HCT116 (cell line): Measurements from ENCODE around the gene GFOD1. TPM values are rescaled to one million over a fixed set of nuclear protein-coding genes. Genes with fewer than 3 reads are reported as not detected.

Experiments
- ATAC-seq: fragments of 200-7000 bp; cut with Tn5 transposase; 2 replicates; pipeline ENCODE4 v1.9.1; 2020; ENCODE audit warnings: mild to moderate bottlenecking, moderate library complexity
- BruUV-seq: library from RNA; stranded (reverse); fragments of 400-500 nt; replicated peaks from 2 replicates; lab custom pipeline; 2021; lab: Mats Ljungman, UMichigan
- CTCF ChIA-PET: fragments of 300-600 bp; sonication (Branson Sonifier 250); formaldehyde crosslinking; loops from one replicate; lab custom pipeline; 2021; ENCODE audit warnings: antibody characterized with exemption; lab: Charles Lee
- POLR2A ChIA-PET: fragments of 300-600, 350-600 bp; sonication (Branson Sonifier 250); formaldehyde crosslinking; loops from one replicate; lab custom pipeline; 2021; ENCODE audit warnings: antibody characterized with exemption; lab: Charles Lee
- RAD21 ChIA-PET, 2 experiments: fragments of 300-600 bp; sonication (Branson Sonifier 250); formaldehyde crosslinking; loops; one replicate each; lab custom pipeline; 2023; ENCODE audit warnings: low total read pairs in 2 of 2; ENCODE audit not compliant: uncharacterized antibody in 2 of 2, unreplicated experiment in 2 of 2, low non-redundant PET in 1 of 2; lab: Charles Lee
- DNase-seq: peaks from one replicate; pipeline ENCODE4 v3.0.0-alpha.2; 2010; ENCODE audit warnings: low read depth, low spot score
- H2AFZ ChIP-seq: fragments of 200-600 bp; shearing (Covaris generic), sonication (generic); 2 replicates; pipeline ENCODE4 v1.6.1; 2017; ENCODE audit warnings: low read depth, mixed run types, mixed read lengths, antibody characterized with exemption, low read length; ENCODE audit not compliant: poor library complexity, severe bottlenecking
- H3K27ac ChIP-seq: 2 replicates; pipeline ENCODE4 v1.5.1; 2012; ENCODE audit warnings: low read depth, low read length
- H3K27me3 ChIP-seq: fragments of 200-600 bp; sonication (generic); 2 replicates; pipeline ENCODE4 v1.6.1; 2016; ENCODE audit warnings: mixed run types, low read length, mixed read lengths; ENCODE audit not compliant: insufficient read depth
- H3K36me3 ChIP-seq, 2 experiments: fragments of 200-500 bp in 1 of 2; fragments of 200-600 bp in 1 of 2; sonication (Bioruptor generic) in 1 of 2; sonication (generic) in 1 of 2; 2 replicates each; pipeline versions ENCODE4 v1.5.1 to v1.6.1; 2014 to 2016; ENCODE audit warnings: low read length in 2 of 2, inconsistent platforms in 1 of 2, mixed read lengths in 1 of 2, mixed run types in 1 of 2; ENCODE audit not compliant: insufficient read depth in 2 of 2, control insufficient read depth in 1 of 2
- H3K4me1 ChIP-seq, 2 experiments: fragments of 200-600 bp in 1 of 2; sonication (generic) in 1 of 2; 2 replicates each; pipeline versions ENCODE4 v1.5.1 to v1.6.1; 2012 to 2017; ENCODE audit warnings: low read length in 2 of 2, inconsistent platforms in 1 of 2, mild to moderate bottlenecking in 1 of 2, mixed read lengths in 1 of 2, mixed run types in 1 of 2, moderate library complexity in 1 of 2; ENCODE audit not compliant: insufficient read depth in 2 of 2, control insufficient read depth in 1 of 2
- H3K4me2 ChIP-seq: fragments of 200-600 bp; sonication (generic); 2 replicates; pipeline ENCODE4 v1.6.1; 2017; ENCODE audit warnings: mixed run types, low read length, mixed read lengths
- H3K4me3 ChIP-seq, 2 experiments: fragments of 200-600 bp in 1 of 2; sonication (generic) in 1 of 2; replicated peaks in 1 of 2; 2 replicates each; pipeline ENCODE4 v1.5.1; 2011 to 2016; ENCODE audit warnings: low read length in 2 of 2, control low read depth in 1 of 2, low read depth in 1 of 2, mild to moderate bottlenecking in 1 of 2, mixed read lengths in 1 of 2, mixed run types in 1 of 2
- H3K79me2 ChIP-seq: fragments of 200-600 bp; sonication (generic); 2 replicates; pipeline ENCODE4 v1.6.1; 2017; ENCODE audit warnings: mild to moderate bottlenecking, mixed run types, low read length, moderate library complexity, mixed read lengths; ENCODE audit not compliant: insufficient read depth
- H3K9ac ChIP-seq: fragments of 200-600 bp; sonication (generic); 2 replicates; pipeline ENCODE4 v1.6.1; 2016; ENCODE audit warnings: low read length, mixed read lengths
- H3K9me2 ChIP-seq: fragments of 200-600 bp; sonication (generic), shearing (Covaris generic); 2 replicates; pipeline ENCODE4 v1.6.1; 2017; ENCODE audit warnings: mixed run types, mild to moderate bottlenecking, moderate library complexity; ENCODE audit not compliant: insufficient read depth
- H3K9me3 ChIP-seq, 2 experiments: fragments of 200-500 bp in 1 of 2; fragments of 200-600 bp in 1 of 2; sonication (Bioruptor generic) in 1 of 2; sonication (generic) in 1 of 2; 2 replicates each; pipeline ENCODE4 v1.6.1; 2014 to 2017; ENCODE audit warnings: low read length in 2 of 2, mixed read lengths in 2 of 2, inconsistent platforms in 1 of 2, low read depth in 1 of 2, mild to moderate bottlenecking in 1 of 2, mixed run types in 1 of 2, moderate library complexity in 1 of 2; ENCODE audit not compliant: control insufficient read depth in 1 of 2, insufficient read depth in 1 of 2
- H4K20me1 ChIP-seq: fragments of 200-600 bp; sonication (generic), shearing (Covaris generic); 2 replicates; pipeline ENCODE4 v1.6.1; 2017; ENCODE audit warnings: mixed run types, mild to moderate bottlenecking, moderate library complexity; ENCODE audit not compliant: insufficient read depth
- ATF3 ChIP-seq: IDR thresholded peaks from 2 replicates; pipeline ENCODE4 v1.6.1; 2012
- CBX3 ChIP-seq: IDR thresholded peaks from 2 replicates; pipeline ENCODE4 v1.6.1; 2012; ENCODE audit warnings: low read depth
- CEBPB ChIP-seq: IDR thresholded peaks from 2 replicates; pipeline ENCODE4 v1.6.1; 2012; ENCODE audit warnings: low read depth
- CTCF ChIP-seq, 3 experiments: fragments of 200-600 bp in 1 of 3; sonication (generic) in 1 of 3; IDR thresholded peaks in 2 of 3; conservative IDR thresholded peaks in 1 of 3; 2 replicates each; pipeline ENCODE4 v1.5.1; 2012 to 2017; ENCODE audit warnings: low read depth in 2 of 3, low read length in 2 of 3, antibody characterized with exemption in 1 of 3, borderline replicate concordance in 1 of 3, control low read depth in 1 of 3, mild to moderate bottlenecking in 1 of 3, mixed read lengths in 1 of 3, mixed run types in 1 of 3, moderate library complexity in 1 of 3; ENCODE audit not compliant: insufficient read depth in 1 of 3
- EGR1 ChIP-seq: IDR thresholded peaks from 2 replicates; pipeline ENCODE4 v1.6.1; 2012; ENCODE audit warnings: low read depth
- ELF1 ChIP-seq: IDR thresholded peaks from 2 replicates; pipeline ENCODE4 v1.6.1; 2012; ENCODE audit warnings: low read depth, borderline replicate concordance
- FOSL1 ChIP-seq: IDR thresholded peaks from 2 replicates; pipeline ENCODE4 v1.6.1; 2012; ENCODE audit warnings: low read depth
- JUND ChIP-seq: IDR thresholded peaks from 2 replicates; pipeline ENCODE4 v1.6.1; 2012
- MAX ChIP-seq: IDR thresholded peaks from 2 replicates; pipeline ENCODE4 v1.6.1; 2012
- POLR2A ChIP-seq: IDR thresholded peaks from 2 replicates; pipeline ENCODE4 v1.7.0; 2011; ENCODE audit warnings: borderline replicate concordance; ENCODE audit not compliant: insufficient read depth, insufficient read length; ENCODE audit errors: extremely low read depth
- POLR2AphosphoS5 ChIP-seq: IDR thresholded peaks from 2 replicates; pipeline ENCODE4 v1.6.1; 2011; ENCODE audit warnings: mild to moderate bottlenecking, low read depth, low read length, moderate library complexity
- RAD21 ChIP-seq: IDR thresholded peaks from 2 replicates; pipeline ENCODE4 v1.6.1; 2012; ENCODE audit warnings: low read depth, mild to moderate bottlenecking
- REST ChIP-seq: IDR thresholded peaks from 2 replicates; pipeline ENCODE4 v1.6.1; 2012; ENCODE audit warnings: low read depth
- SIN3A ChIP-seq: IDR thresholded peaks from 2 replicates; pipeline ENCODE4 v1.6.1; 2012; ENCODE audit warnings: low read depth
- TCF7L2 ChIP-seq: IDR thresholded peaks from 2 replicates; pipeline ENCODE4 v1.7.0; 2011; ENCODE audit warnings: borderline replicate concordance, inconsistent platforms; ENCODE audit not compliant: insufficient read depth, insufficient read length; ENCODE audit errors: extremely low read depth
- YY1 ChIP-seq: IDR thresholded peaks from 2 replicates; pipeline ENCODE4 v1.6.1; 2011; ENCODE audit warnings: low read length, low read depth, moderate library complexity, mild to moderate bottlenecking; ENCODE audit not compliant: insufficient replicate concordance; ENCODE audit errors: extremely low read depth
- ZBTB33 ChIP-seq: IDR thresholded peaks from 2 replicates; pipeline ENCODE4 v1.6.1; 2011; ENCODE audit warnings: mild to moderate bottlenecking, low read length, moderate library complexity; ENCODE audit not compliant: insufficient replicate concordance; ENCODE audit errors: extremely low read depth
- ZNF274 ChIP-seq: fragments of 200-500 bp; sonication (Bioruptor generic); IDR thresholded peaks from 2 replicates; pipeline ENCODE4 v1.6.1; 2014; ENCODE audit warnings: mild to moderate bottlenecking, low read depth, low read length, inconsistent platforms
- intact Hi-C: fragments of 100-400 bp; cut with micrococcal nuclease; formaldehyde crosslinking; loops from 2 replicates; pipeline ENCODE4 v1.10.0; 2022
- total RNA-seq: library from RNA; stranded (reverse); gene quantifications from one replicate; pipeline ENCODE4 v1.2.1, GENCODE V29; 2021; ENCODE audit not compliant: unreplicated experiment

Gene GFOD1
- total RNA-seq, 1 experiment from 2014 or later: 3.8 TPM

DNA sequence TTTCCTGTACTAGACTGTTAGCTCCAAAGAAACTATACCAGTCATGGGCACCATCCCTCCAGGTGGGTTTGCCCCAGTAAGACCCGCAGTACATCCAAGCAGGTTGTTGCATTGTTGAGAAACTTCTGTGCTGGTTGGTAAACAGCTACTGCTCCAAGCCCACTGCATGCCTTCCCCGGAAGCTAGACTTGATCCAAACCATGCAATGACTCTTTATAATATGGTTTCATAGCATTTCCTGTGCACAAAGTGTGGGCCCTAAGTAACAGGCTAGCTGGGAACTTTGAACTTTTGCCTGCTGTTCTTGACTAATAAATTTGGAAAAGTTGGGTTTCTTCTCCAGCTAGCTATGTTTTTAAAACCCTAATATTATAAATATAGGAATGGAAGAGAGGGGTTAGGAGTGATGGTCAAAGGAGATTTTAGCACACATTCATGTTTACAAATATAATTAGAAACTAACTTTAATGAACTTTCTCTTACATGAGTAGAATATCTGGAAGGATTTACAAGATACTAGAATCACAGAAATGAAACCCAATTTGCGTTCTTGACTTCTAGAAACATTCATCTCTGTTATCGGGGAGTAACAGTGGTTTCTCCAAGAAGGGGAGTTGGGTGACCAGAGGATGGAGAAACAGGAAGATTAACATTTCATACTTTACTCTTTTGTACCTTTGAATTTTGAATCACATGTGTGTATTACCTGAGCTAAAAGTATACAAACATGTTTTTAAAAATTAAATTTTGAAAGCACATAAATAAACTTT lies 51.7 kb downstream of the GFOD1 start:
- no peak overlapping the region for H3K4me2 ChIP-seq
- H3K36me3 ChIP-seq: no peaks in the 10 kb centered on the region
- no peak for ATAC-seq
- H3K9ac ChIP-seq: no peak overlapping the region
- intact Hi-C loops: no loop called here
- no peaks in the 10 kb centered on the region for H3K9me2 ChIP-seq
- H3K27me3 ChIP-seq: no peaks in the 10 kb centered on the region
- H3K4me1 ChIP-seq: peaks cover 0 to 3% of the 10 kb centered on the region in 2 experiments; a peak in 1 of 4 replicates
- DNase-seq: no peak
- no peaks in the 10 kb centered on the region for H3K79me2 ChIP-seq
- RAD21 ChIA-PET: no interaction called here
- H4K20me1 ChIP-seq: no peaks in the 10 kb centered on the region
- POLR2A ChIA-PET: no interaction called here
- TF ChIP-seq CEBPB (no peak), SIN3A (no peak), ZNF274 (no peak), TCF7L2 (no peak), JUND (no peak), ELF1 (no peak), CTCF (IDR thresholded peaks at IDR 0.05 in 2 of 3, conservative IDR thresholded peaks at IDR 0.05 in 1 of 3; ENCODE audit: borderline replicate concordance in 1 of 3, insufficient read depth in 1 of 3, low read depth in 2 of 3, low read length in 2 of 3) (no peak), ATF3 (no peak), POLR2AphosphoS5 (no peak), ZBTB33 (no peak), YY1 (no peak), FOSL1 (no peak), CBX3 (no peak), MAX (no peak), REST (no peak), EGR1 (no peak), RAD21 (no peak), POLR2A (no peak)
- TF ChIP-seq, all 23 proteins: peak for 0
- H2AFZ ChIP-seq: no peak overlapping the region
- H3K9me3 ChIP-seq: no peaks in the 10 kb centered on the region
- no peak overlapping the region for H3K4me3 ChIP-seq
- no peak overlapping the region for H3K27ac ChIP-seq
- CTCF ChIA-PET: no interaction called here
- BruUV-seq: no TSS peak
